ENCODE results near the gene NKX3-2. TPM values are rescaled to one million over a fixed set of nuclear protein-coding genes. Genes with fewer than 3 reads are reported as not detected.
A peak's percentile ranks its signal among the peaks of the same experiment; 100 is the strongest.

The NKX3-2 gene
- total RNA-seq, 1 donor from 2014 or later = not detected

DNA sequence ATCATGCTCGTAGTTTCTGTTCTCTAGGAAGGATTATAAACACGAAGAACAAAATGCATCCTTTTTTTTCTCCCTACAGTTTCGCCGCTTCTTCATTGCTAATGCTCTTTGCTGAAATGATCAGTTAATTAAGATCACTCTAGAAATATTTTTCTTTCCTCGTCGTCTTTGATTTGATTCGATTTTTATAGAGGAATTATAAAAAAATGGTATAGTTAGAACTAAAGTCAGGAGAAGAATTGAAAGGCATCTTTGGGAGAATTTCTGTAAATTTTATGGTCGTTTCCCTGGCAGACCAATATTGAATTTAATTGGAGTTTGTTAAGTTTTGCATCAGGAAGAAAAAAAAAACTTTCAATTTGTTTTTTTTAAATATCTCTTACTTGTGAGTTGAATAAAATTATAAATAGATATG, 1.1 kb upstream of the NKX3-2 start:
- Histone ChIP-seq H3K27me3 (peaks cover 69% of the 10 kb centered on the region), H3K9me3 (peaks cover 0 to 3% of the 10 kb centered on the region in 2 donors), H3K4me1 (peaks cover 9 to 21% of the 10 kb centered on the region in 2 donors), H3K27ac (no peak overlapping the region), H3K36me3 (no peaks in the 10 kb centered on the region), H3K4me3 (peak overlapping the region; percentile 59 to 65)
- intact Hi-C loops (cut with DNase I) = loop anchor here (10.0 kb wide), 1 partner anchor 821 kb away; no protein-coding TSS in a partner anchor
- TF ChIP-seq, protein P1, sequence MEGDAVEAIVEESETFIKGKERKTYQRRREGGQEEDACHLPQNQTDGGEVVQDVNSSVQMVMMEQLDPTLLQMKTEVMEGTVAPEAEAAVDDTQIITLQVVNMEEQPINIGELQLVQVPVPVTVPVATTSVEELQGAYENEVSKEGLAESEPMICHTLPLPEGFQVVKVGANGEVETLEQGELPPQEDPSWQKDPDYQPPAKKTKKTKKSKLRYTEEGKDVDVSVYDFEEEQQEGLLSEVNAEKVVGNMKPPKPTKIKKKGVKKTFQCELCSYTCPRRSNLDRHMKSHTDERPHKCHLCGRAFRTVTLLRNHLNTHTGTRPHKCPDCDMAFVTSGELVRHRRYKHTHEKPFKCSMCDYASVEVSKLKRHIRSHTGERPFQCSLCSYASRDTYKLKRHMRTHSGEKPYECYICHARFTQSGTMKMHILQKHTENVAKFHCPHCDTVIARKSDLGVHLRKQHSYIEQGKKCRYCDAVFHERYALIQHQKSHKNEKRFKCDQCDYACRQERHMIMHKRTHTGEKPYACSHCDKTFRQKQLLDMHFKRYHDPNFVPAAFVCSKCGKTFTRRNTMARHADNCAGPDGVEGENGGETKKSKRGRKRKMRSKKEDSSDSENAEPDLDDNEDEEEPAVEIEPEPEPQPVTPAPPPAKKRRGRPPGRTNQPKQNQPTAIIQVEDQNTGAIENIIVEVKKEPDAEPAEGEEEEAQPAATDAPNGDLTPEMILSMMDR (IDR thresholded peaks at IDR 0.05) = no peak
- no peak for DNase-seq (ENCODE audit: low spot score in 2 of 2)

DNA sequence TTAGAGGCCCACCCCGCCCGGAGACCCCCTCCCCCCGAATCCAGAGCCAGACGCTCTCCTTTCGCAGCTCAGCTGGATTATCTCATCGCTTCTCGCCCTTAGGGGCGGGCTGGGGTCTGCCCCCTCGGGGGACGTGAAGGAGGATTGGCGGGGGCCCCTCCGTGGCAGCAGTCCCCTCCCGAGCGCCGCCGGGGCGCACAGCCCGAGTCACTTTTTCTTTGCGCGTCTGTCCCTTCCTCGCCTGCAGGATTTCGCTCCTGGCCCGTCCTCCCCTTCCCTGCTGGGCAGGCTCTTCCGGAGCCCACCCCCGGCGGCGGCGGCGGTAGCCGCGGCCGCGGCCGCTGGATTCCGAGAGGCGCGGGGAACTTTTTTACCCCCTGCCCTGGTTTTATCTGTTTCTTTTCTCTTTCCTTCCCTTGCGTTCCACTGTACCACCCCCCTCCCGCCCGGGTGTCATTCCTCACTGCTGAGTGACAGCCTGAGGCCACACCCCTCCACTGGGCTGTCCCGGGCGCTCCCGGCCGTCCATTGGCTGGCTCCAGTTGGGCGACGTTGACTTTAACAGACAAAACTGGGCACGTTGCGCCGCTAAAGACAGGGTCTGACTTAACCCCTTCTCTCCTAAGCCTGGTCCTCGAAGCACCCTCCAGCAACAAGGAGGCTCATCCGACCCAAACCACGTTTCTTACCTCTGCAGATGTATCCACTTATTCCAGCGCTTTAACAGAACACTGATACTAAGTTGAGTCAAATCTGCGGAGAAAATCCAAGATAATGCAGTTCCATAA, 492 bp upstream of the NKX3-2 start:
- H3K9me3 ChIP-seq = no peaks in the 10 kb centered on the region
- H3K27ac ChIP-seq = no peak overlapping the region
- no peak for DNase-seq (ENCODE audit: low spot score in 2 of 2)
- H3K4me1 ChIP-seq = peaks cover 9 to 24% of the 10 kb centered on the region in 2 donors
- H3K27me3 ChIP-seq = peaks cover 71% of the 10 kb centered on the region
- H3K4me3 ChIP-seq = peak overlapping the region; percentile 59 to 65
- no peaks in the 10 kb centered on the region for H3K36me3 ChIP-seq
- TF ChIP-seq, protein P1 (IDR thresholded peaks at IDR 0.05) = no peak
- intact Hi-C loops (cut with DNase I) = loop anchor here (10.0 kb wide), 1 partner anchor 820 kb away; no protein-coding TSS in a partner anchor

DNA sequence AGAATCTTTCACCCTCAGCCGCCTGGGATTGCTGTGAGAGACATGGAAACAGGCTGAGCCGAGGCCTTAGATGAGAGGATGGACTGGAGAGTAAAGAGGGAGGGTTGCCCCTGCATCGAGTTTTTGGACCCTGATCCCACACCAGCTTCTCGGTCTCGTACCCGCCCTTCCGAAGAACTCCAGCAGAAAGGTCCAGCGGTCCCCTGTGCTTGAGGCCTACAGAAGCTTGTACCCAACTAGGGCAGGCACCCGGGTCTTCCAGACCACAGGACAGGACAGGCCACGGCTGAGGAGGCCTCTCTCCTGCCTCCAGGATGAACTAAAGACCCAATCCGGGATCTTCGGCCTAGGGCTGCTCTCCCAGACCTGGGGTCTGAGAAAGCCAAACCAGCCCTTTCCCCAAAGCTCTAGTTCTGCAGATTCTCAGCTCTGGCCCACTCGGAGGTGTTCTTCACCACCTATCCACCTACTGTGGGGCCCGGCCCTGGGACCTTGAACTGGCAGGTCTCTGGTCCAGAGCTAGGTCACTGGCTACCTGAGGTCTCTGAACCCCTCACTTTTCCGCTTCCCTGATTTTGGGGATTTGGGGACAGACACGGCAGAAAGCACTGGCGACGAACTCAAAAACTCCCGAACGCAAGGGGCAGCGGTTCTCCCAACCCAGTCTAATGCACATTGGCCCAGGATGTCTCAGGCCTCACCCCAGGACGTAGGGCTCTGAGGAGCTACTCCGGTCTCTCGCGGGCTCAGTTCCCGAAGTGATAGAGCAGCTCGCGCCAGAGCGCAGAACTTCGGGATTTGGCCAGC, 1.1 kb downstream of the NKX3-2 start:
- Histone ChIP-seq H3K36me3 (no peaks in the 10 kb centered on the region), H3K9me3 (no peaks in the 10 kb centered on the region), H3K27me3 (peaks cover 66% of the 10 kb centered on the region), H3K4me1 (peaks cover 9 to 29% of the 10 kb centered on the region in 2 donors), H3K27ac (no peak overlapping the region), H3K4me3 (peak overlapping the region; percentile 59 to 65)
- no peak for DNase-seq (ENCODE audit: low spot score in 2 of 2)
- TF ChIP-seq, protein P1 (IDR thresholded peaks at IDR 0.05) = no peak
- intact Hi-C loops (cut with DNase I) = loop anchor here (10.0 kb wide), 1 partner anchor 818 kb away; no protein-coding TSS in a partner anchor

DNA sequence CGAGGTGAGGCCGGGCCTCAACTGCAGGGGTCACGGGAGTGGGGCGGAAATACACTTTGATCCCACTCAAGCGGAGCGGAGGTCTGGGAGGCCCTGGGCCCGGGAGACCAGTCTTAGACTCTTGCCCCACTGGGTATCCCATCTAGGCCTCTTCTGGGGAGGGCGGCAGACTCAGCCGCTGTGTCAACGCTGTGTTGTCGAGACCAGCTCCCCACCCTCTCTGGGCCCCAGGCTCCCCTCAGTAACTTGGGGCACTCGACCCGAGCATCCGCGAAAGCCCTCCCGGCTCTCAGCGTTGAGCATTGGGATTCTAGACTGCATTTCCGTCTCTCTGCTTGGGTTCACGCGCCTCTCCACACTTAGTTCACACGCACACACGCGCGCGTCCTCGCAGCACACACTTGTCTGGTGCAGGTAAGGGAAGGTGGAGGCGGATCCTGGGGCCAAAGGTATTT, 1.7 kb downstream of the NKX3-2 start:
- intact Hi-C loops (cut with DNase I) = loop anchor here (10.0 kb wide), 1 partner anchor 818 kb away; no protein-coding TSS in a partner anchor
- no peaks in the 10 kb centered on the region for H3K36me3 ChIP-seq
- H3K9me3 ChIP-seq = no peaks in the 10 kb centered on the region
- TF ChIP-seq, protein P1 (IDR thresholded peaks at IDR 0.05) = no peak
- peaks cover 60% of the 10 kb centered on the region for H3K27me3 ChIP-seq
- no peak for DNase-seq (ENCODE audit: low spot score in 2 of 2)
- H3K27ac ChIP-seq = no peak overlapping the region
- H3K4me1 ChIP-seq = peaks cover 8 to 27% of the 10 kb centered on the region in 2 donors
- H3K4me3 ChIP-seq = no peak overlapping the region

DNA sequence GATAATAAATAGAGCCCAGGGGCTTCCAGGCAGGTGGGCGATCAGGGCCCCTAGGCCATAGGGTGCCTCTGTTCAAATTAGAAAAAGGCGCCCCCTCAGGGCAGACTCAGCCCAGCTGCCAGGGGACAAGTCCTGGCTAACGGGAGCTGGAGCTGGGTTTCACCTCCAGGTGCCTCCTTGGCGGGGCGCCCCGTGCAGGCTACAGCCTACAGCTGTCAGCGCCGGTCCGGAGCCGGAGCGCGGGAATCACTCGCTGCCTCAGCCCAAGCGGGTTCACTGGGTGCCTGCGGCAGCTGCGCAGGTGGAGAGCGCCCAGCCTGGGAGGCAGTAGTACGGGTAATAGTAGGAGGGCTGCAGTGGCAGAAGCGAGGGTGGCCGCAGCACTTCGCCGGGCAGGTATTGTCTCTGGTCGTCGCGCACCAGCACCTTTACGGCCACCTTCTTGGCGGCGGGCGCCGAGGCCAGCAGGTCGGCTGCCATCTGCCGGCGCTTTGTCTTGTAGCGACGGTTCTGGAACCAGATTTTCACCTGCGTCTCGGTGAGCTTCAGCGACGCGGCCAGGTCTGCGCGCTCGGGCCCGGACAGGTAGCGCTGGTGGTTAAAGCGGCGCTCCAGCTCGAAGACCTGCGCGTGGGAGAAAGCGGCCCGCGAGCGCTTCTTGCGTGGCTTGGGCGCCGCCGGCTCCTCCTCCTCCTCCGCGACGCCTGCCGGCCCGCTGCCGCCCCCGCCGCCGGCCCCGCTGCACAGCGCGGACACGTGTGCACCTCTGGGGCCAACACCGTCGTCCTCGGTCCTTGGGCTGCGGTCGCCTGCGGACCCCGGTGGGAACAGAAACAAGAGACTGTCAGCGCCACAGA, 2.4 kb downstream of the NKX3-2 start:
- TF ChIP-seq, protein P1 (IDR thresholded peaks at IDR 0.05) = peak in 1 of 3 experiments; percentile 23
- Histone ChIP-seq H3K4me3 (no peak overlapping the region), H3K27ac (no peak overlapping the region), H3K4me1 (peaks cover 1 to 23% of the 10 kb centered on the region in 2 donors), H3K9me3 (no peaks in the 10 kb centered on the region), H3K27me3 (peaks cover 53% of the 10 kb centered on the region), H3K36me3 (no peaks in the 10 kb centered on the region)
- no peak for DNase-seq (ENCODE audit: low spot score in 2 of 2)
- intact Hi-C loops (cut with DNase I) = loop anchor here (10.0 kb wide), 1 partner anchor 817 kb away; no protein-coding TSS in a partner anchor
